OCI-M2 (cell line): ENCODE data around the gene SMAD1.
"Not testable (repeated sequence)": the region's sequence is repeated elsewhere in the genome, so short reads cannot be mapped to it uniquely, and the experiment has no call there.

Experiments
- DNase-seq: peaks from one replicate; lab custom pipeline; 2025; ENCODE audit not compliant: unreplicated experiment; lab: John Stamatoyannopoulos, UW

Gene SMAD1

GRCh38 chr4:145525291-145525740, 43.7 kb downstream of the SMAD1 start:
- no peak for DNase-seq

DNA sequence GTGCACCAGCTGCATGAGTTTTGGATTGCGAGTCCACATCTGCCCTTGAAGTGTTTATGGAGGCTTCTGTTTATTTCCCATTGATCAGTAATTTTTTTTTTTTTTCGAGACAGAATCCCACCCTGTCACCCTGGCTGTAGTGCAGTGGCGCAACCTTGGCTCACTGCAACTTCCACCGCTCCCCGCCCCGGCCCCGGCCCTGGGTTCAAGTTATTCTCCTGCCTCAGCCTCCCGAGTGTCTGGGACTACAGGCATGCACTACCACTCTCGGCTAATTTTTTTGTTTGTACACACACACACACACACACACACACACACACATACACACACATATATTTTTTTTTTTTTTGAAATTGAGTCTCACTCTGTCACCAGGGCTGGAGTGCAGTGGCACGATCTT, 46.1 kb downstream of the SMAD1 start:
- DNase-seq, result no peak

DNA sequence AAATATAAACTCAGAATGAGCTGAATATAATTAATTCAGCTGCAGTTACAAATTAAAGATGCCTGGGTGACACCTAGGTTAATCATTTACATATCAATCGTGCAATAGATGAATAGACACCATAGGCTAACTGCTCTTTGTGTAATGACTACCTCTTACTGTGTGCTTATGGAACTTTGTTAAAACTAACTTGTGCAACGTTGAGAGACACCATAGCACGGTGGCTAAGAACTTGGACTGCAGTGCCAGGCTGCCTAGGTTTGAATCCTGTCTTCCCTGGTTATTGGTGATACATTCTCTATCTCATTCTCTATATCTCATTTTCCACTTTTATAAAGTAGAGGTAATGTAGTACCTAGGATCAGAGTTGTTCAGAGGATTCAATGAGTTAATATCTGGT, 46.9 kb downstream of the SMAD1 start:
- no peak for DNase-seq

GRCh38 chr4:145530189-145530588, 48.5 kb downstream of the SMAD1 start:
- no peak for DNase-seq

DNA sequence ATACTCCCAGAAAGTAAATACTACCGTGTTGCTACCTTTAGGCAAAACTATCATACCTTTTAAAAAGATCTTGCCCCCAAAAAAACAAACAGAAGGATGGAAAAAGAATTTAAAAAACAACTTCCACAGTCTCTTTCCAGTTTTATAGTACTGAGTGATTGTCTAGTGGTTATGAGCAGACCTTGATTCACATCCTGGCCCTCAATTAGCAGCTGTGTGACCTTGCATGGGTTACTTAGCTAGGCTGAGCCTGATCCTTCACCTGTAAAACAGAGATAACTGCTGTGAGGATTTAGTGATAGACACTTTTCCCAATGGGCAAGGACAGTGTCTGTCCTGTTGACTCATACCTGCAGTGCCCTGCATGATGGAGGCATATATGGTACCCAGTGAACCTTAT, 49.0 kb downstream of the SMAD1 start:
- no peak for DNase-seq

GRCh38 chr4:145531223-145531622, 49.6 kb downstream of the SMAD1 start:
- no peak for DNase-seq

DNA sequence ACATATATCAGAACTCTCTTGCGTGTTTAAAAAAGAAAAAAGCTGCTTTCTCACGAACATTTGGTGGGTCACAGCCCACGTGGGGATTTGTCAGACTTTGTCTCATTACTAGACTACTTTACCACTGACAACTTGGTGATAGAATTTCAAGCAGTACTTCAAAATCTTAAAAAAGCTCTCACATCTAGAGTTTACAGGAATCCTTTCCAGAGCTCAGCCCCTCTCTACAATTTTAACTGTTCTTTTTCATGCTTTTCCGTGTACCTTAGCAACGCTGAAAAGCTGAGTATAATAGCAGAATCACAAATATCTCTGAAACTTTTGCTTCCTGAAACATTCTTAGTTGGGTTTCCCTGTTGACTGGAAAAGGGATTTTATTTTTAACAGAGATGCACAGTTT, 50.2 kb downstream of the SMAD1 start:
- DNase-seq, result no peak

GRCh38 chr4:145533001-145533400, 51.3 kb downstream of the SMAD1 start:
- DNase-seq, result no peak

DNA sequence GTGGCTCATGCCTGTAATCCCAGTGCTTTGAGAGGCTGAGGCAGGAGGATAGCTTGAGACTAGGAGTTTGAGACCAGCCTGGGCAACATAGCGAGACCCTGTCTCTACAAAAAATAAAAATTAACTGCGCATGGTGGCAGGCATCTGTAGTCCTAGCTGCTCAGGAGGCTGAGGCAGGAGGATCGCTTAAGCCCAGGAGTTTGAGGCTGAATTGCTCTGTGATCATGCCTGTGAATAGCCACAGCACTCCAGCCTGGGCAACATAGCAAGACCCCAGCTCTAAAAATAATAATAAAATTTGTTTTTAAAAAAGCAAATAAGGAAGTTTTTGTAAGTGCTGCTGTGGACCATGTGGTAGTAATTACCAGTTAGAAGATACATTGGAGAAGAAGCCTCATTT, 51.8 kb downstream of the SMAD1 start:
- not testable (repeated sequence) for DNase-seq

DNA sequence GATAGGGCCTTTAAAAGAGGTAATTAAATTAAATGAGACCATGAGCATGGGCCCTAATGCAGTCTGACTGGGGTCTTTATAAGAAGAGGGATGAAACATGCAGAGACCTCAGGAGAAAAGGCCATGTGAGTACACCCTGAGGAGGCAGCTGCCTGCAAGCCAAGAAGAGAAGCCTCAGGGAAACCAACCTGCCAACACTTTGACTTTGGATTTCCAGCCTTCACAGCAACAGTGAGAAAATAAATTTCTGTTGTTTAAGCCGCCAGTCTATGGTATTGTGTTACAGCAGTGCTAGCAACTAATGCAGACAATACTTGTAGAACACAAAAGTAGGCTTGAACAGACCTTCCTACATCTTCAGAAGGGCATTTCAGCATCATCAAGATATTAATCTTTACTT, 52.3 kb downstream of the SMAD1 start:
- no peak for DNase-seq

DNA sequence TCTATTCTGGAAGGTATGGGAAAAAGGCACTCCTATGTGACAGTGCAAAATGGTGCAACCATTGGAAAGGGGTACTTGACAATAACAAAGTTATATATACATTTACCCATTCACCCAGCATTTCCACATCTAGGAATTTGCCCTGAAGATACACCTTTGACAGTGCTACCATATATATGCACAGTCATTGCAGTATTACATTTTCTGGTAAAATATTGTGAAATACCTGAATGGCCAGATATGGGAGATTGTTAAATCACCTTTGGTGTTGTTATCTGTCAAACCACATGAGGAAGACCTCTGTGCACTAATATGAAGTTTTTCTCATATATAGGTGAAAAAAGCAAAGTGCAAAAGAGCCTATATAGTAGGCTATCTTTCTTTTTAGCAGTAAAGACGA, 53.5 kb downstream of the SMAD1 start:
- no peak for DNase-seq

DNA sequence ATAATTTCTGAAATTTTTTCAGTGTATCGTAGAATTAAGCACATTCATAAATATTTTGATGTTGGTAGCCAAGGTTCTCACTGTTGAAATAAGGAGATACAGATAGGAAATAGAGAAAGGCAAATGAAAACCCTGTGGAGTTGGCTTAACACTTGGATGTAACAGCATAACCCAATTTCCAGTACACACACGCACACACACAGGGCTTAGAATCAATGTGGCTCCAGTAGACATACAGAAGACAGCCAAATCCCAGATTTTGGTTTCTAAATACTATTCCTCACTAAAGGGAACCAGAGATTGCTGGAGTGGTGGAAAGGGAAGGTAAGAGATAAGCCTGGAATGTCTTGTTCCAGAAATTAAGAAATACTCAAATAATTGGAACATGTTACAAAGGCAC, 54.4 kb downstream of the SMAD1 start:
- DNase-seq, result no peak

GRCh38 chr4:145538596-145538995, 56.9 kb downstream of the SMAD1 start:
- DNase-seq, result no peak

GRCh38 chr4:145539671-145540070, 58.0 kb downstream of the SMAD1 start:
- no peak for DNase-seq

DNA sequence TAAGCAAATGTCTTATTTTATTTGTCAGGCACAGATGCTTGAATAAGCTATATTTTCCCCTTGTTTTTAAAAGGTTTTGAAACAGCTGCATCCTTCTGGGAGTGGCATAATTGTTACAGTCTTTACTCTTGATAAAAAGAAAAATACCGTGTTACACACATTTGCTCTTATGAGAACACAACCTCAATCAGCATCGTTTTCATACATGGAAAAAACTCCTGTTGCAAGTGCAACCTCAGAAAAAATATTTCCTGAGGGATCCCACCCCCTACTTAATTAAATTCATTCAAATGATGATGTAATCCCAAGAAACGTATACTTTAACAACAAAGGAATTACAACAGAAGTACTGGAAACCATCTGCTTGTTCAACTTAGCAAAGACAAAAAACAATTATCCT, 58.6 kb downstream of the SMAD1 start:
- no peak for DNase-seq

DNA sequence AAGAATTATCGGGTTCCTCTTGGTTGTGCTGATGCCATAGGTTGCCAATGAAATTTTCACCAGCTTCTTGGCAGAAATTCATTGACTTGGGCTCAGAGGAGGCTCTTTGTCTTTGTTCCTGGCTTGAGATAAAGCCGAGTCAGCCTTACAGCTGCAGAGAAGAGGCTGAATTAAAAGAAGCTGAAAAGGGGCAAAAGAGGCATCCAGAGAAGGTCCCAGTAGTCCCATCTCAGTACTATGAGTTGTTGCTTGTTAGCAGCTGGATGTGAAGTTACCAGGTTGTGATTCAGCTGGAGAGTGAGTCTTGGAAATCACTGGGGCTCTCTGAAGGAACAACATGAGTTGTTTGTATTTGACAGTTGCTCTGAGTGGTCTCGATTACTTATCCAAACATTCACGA, 59.7 kb downstream of the SMAD1 start:
- DNase-seq, result no peak

GRCh38 chr4:145545031-145545430, 63.4 kb downstream of the SMAD1 start:
- DNase-seq, result no peak

DNA sequence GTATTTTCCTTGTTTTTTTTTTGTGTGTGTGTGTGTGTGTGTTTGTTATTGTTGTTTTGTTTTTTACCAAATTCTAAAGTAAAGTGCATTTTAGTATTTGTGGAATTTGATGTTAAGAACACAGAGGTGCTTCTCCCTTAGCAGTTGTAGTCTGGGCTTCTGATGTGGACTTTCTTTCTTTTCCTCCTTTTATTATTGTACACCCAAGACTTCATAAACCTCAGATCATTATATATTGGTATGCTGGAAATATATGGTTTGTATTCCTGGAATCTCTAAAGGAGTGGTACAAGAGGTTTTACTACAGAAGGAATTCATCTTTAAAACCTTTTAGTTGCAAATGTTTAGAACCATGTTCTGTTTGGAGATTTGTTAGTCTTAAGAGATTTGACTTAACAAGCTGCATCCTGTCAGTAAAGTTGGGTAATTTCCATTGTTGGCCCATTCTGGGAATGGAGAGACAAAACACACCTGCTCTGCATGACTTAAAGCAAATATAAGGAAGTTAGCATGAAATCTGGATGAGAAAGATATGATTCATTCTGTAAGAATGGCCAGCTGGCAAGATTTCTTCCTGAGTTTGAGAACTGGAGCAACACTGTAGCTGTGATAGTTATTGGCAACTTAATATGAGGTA, 64.0 kb downstream of the SMAD1 start:
- no peak for DNase-seq

DNA sequence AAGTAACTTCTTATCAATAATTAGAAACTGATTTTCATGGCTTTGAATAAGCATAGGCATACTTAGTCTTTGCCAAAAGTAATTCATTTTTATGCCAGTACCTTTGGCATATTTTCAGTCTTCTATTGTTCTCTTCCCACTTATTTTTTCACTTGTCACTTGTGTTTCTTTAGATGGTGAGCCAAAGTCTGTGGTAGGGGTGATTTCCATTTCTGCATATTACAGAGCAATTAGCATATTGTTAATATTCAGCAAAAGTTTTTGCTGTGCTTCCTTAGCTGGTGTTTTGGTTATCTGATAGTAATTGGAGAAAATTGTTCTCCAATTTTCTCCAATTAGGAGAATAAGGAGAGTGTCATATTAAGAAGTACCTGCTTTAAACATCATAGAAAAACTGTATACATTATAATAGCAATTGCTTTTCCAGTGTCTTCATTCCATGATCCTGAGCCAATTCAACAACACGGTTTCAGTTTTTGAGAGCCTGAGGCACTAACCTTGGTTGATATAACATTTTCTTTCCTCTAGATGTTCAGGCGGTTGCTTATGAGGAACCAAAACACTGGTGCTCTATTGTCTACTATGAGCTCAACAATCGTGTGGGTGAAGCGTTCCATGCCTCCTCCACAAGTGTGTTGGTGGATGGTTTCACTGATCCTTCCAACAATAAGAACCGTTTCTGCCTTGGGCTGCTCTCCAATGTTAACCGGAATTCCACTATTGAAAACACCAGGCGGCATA, 64.7 kb downstream of the SMAD1 start:
- no peak for DNase-seq

- DNase-seq, result no peak
Measured at GRCh38 chr4:145551660-145552059, 70.0 kb downstream of the SMAD1 start.

GRCh38 chr4:145552181-145552822, 70.6 kb downstream of the SMAD1 start:
- no peak for DNase-seq

GRCh38 chr4:145553375-145553774, 71.7 kb downstream of the SMAD1 start:
- no peak for DNase-seq
